ENCODE data around the gene PHIP.

PHIP gene

DNA sequence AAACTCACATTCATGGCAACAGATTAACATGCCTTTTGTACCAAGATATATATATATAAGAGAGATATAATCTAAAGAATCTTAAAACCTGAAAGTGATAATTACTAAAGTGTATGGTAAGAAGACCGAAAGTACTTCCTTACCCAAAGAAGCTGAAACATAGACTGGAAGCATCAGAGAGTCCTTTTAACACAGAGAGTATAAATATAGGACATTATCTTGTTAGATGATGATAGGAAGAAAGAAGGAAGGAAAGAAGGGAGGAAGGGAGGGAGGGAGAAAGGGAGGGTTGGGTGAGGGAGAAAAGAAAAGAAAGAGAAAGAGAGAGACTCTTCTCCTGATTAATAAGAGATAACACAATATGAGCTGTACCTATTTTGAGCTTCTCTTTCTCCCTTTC is 68.2 kb downstream of the PHIP start:
- no peak for DNase-seq (ENCODE audit: low read depth in 3 of 3)

DNA sequence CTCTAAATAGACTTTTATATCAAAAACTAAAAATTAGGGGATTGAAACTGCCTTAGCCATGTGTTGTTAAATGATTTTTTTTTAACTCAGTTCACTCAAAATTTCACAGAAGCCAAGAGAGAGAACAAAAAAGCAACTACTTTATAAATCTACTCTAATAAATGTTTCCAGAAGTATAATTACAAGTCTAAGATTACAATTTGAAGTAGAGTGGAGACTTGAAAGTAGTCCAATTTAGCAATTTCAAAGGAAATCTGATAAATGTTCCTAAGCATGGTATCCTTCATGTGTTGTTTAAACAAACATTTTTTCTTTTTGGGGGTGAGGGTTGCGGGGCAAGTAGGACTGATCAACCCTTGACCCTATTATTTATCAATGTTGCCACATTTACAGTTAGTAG is 72.6 kb downstream of the PHIP start:
- DNase-seq (ENCODE audit: low read depth in 3 of 3), result no peak

DNA sequence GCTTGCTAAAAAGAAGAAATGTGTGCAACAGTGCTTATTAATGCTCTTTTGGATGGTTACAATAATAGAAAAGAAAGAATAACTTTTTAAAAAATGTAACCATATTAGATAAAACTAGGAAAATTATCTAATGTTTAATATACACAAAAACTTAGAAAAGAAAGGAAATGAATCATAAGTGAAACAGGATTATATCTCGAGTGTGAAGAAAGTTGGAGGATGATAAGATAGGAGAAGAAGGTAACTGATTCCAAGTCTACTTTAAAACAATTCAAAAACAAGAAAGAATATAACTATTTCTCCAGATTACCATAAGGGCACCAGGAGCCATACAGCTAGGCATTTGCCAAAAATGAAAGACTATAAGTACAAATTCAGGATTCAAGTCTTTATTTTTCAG is 73.0 kb downstream of the PHIP start:
- DNase-seq (ENCODE audit: low read depth in 3 of 3), result no peak

GRCh38 chr6:79004239-79004638 is 73.8 kb downstream of the PHIP start:
- no peak for DNase-seq (ENCODE audit: low read depth in 3 of 3)

DNA sequence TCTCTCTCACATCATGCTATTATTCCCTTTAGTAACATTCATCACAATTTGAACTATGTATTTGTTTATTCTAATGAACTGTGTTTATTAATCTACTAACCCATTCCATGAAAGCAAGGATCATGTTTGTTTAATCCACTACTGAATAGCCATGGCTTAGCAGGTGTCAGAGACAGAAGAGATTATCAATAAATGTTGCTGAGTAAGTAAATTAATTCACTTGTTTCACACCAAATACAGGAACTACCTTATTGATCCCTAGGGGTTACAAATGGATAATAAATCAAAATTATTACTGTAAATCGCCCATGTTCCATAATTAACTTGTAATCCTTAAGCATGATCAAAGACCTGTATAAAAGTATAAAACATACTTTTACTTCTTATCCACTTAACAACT is 76.6 kb downstream of the PHIP start:
- DNase-seq (ENCODE audit: low read depth in 3 of 3), result no peak

- no peak for DNase-seq (ENCODE audit: low read depth in 3 of 3)
Observed at GRCh38 chr6:78999737-79000136, 78.3 kb downstream of the PHIP start.

- DNase-seq (ENCODE audit: low read depth in 3 of 3), result no peak
Observed at GRCh38 chr6:78995946-78996345, 82.1 kb downstream of the PHIP start.

GRCh38 chr6:78995346-78995745 is 82.7 kb downstream of the PHIP start:
- DNase-seq (ENCODE audit: low read depth in 3 of 3), result no peak

- no peak for DNase-seq (ENCODE audit: low read depth in 3 of 3)
Observed at GRCh38 chr6:78993955-78994354, 84.1 kb downstream of the PHIP start.

DNA sequence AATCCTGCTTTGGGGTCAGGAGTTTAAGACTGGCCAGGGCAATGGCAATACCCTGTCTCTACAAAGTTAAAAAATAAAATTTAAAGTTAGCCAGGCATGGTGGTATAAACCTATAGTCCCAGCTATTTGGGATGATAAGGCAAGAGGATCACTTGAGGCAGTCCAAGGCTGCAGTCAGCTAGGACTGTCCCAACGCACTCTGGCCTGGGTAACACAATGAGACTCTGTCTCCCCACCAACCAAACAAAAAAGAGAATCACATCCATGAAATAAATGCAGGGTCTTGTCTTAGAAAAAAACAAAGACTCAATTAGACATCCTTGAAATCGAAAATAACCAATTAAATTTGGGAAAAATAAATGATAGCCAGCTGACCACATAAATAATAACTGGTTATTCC is 88.9 kb downstream of the PHIP start:
- no peak for DNase-seq (ENCODE audit: low read depth in 3 of 3)

DNA sequence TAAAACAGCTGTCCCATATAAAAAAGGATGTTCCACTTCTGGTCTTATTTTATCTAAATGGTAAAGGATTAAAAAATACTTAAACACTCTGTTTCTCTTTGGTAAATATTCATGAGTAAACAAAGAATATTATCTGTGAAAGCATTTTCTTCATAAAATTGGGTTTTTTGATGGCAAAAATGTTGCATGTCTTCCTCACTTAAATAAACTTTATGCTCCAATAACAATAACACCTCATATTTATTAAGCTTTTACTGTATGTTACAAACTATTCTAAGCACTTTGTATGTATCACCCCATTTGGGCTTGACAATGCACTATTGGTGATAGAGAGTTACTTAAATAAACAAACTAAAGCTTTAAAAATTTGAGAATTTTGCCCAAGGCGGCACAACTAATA is 91.9 kb downstream of the PHIP start:
- no peak for DNase-seq (ENCODE audit: low read depth in 3 of 3)

DNA sequence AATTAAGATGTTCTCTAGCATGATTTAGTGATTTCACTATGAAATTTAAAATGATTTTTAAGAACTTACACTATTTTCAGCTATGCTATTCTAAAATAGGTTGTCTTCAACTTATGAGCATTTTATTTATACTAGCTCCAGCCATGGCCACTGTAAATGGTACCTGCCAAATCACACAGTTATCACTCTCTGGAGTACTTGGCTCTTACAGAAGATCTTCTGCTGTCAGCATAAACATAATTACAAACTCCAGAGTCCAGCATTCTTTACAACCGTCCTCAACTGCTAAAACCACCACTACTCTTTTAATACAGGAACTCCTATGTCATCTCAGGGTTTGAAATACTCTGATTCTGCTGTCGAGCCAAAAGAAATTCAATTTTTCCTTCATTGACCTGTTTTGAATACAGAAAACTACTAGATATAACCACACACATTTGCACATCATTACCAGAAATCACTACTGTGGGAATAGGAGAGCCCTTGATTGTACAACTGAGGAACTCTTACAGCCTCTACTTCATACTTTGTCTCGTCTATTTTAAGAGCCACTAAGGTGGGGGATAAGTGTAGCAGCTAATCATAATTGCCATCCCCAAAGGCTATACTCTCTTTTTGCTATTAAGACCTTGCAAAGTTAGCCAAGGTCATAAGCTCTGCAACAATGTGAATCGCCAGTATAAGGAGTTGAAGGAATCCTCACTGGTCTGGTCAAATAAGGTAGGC is 93.7 kb downstream of the PHIP start:
- DNase-seq (ENCODE audit: low read depth in 3 of 3), result no peak

DNA sequence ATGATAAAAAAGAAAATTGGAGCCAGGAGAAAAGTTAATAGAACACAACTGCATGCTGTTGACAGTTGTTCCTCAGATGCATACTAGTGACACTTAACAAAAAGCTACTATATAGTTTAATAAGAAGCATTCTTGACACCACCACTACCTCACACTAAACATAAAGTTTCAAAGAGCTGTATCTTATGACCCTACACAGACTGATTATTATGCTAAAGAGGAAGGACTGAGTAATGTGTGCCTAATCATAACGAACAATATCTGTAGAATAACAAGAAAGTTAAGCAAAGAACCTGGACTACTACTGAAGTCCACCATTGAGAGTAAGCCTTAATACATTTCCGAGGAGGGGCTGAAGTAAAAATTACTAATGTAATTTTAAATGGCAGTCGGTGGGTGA is 110.9 kb downstream of the PHIP start:
- no peak for DNase-seq (ENCODE audit: low read depth in 3 of 3)

DNA sequence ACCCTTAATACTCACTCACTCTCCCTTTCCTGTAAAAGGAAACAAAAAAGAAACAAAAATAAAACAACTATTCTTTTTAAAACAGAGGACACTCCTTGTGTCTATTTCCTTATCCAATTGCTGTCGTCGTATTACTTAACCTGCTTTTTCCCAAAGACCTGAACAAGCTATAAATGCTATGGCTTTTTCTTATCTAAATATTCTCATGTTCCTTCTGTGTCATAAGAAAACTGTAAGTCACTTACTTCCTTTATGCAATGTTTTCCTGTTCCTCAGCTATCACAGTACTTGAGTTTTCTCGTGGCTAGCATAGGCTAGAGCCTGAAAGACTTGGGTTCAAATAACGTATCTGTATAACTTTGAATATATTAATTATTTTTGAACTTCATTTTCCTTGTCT is 111.5 kb downstream of the PHIP start:
- no peak for DNase-seq (ENCODE audit: low read depth in 3 of 3)

GRCh38 chr6:78962448-78962847 is 115.6 kb downstream of the PHIP start:
- DNase-seq (ENCODE audit: low read depth in 3 of 3), result no peak

- no peak for DNase-seq (ENCODE audit: low read depth in 3 of 3)
Observed at GRCh38 chr6:78954740-78955139, 123.3 kb downstream of the PHIP start.

- DNase-seq (ENCODE audit: low read depth in 3 of 3), result no peak
Observed at GRCh38 chr6:78953798-78954197, 124.3 kb downstream of the PHIP start.

GRCh38 chr6:78952362-78952761 is 125.7 kb downstream of the PHIP start:
- no peak for DNase-seq (ENCODE audit: low read depth in 3 of 3)

GRCh38 chr6:78948785-78949184 is 129.3 kb downstream of the PHIP start:
- DNase-seq (ENCODE audit: low read depth in 3 of 3), result no peak

DNA sequence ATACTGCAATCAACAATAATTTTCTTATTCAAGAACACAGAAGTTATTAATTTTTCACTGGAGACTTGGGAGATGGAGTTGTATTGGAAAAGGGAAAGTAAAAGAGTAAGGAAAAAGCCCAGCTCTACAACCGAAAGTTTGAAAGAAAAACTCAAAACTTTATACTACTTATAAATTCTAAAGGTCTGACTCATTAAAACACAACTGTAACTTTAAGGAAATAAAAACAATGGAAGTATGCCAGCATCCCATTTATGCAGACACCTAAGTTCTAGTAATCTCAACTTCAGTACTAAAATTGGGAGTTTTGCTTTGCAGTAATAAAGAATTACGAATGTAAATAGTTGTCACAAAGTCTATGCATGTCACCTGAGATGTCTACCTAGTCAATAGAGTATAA is 130.1 kb downstream of the PHIP start:
- DNase-seq (ENCODE audit: low read depth in 3 of 3), result no peak

- DNase-seq (ENCODE audit: low read depth in 3 of 3), result no peak
Observed at GRCh38 chr6:78947529-78947928, 130.5 kb downstream of the PHIP start.

- DNase-seq (ENCODE audit: low read depth in 3 of 3), result no peak
Observed at GRCh38 chr6:78942446-78942845, 135.6 kb downstream of the PHIP start.

GRCh38 chr6:78936515-78936914 is 141.5 kb downstream of the PHIP start:
- DNase-seq (ENCODE audit: low read depth in 3 of 3), result no peak

DNA sequence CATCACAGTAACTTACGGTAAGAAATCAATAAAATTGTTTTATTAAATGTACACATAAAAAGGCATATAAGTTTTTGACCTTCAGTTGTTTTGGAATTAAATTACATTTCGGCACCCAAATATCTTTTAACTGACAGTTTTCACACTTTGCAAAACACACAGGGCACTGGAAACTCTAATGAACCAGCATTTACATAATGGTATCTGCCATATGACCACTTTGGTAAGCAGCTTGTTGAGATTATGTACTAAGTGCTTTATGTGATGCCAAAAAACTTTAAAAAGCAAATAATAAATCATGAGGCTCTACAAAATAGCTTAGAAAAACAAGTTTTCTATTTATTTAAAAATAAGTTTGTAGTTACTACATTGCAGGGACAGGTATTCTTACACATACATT is 142.5 kb downstream of the PHIP start:
- DNase-seq (ENCODE audit: low read depth in 3 of 3), result no peak
